ENCODE data around the gene TBL1X. TPM values are rescaled to one million over a fixed set of nuclear protein-coding genes. Genes with fewer than 3 reads are reported as not detected.
A peak's percentile ranks its signal among the peaks of the same experiment; 100 is the strongest.

Gene TBL1X
- total and polyA plus RNA-seq, 2 of the 4 experiments (the other 2 are of a cell fraction), result 16.2 to 20.8 TPM

DNA sequence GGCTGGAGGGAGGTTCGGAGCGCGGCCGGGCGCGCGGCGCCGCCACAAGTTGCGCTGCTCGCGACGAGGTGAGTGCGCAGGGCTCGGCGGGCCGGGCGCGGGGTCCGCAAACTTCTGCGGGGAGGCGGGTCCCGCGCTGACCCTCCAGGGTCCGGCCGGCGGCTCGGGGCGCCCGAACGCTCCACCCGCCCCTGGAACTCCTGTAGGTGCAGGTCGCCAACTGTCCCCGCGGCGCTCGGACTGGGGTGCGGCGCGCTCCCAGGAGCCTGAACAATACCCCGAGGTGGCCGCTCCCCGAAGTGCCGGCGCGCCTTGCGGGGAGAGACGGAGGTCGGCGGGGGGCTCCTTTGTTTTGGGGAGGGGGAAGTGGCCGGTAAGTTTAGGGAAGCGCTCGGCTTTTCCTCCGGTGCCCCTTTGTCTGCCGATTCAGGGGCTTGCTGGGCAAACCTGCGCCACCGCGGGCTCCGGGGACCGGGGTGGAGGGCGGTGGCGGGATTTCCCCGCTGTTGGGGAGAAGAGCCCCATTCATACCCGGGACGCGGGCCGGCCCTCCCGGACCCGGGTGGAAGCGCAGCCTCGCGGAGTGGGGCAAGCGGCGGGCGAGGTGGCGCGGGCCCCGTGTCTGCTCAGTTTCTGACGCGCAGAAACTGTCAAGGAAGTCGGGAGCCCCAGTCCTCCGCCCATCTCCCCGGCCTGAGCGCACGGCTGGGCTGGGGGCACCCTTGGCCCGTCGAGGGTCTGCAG lies 694 bp downstream of the TBL1X start:
- intact Hi-C loops (cut with micrococcal nuclease), result loop anchor here (1.0 to 5.0 kb wide), 3 partner anchors 217 to 648 kb away; no protein-coding TSS in a partner anchor
- no peak for DNase-seq
- H2AFZ ChIP-seq (replicated peaks; ENCODE audit: low read length, poor library complexity), result peak overlapping the region; percentile 72

More for the DNA sequence above, 694 bp downstream of the TBL1X start:
- no peaks in the 10 kb centered on the region for H3K9me3 ChIP-seq (ENCODE audit: control insufficient read depth, insufficient read depth, low read length)
- H2BK20ac ChIP-seq (ENCODE audit: low read depth, low read length), result no peak overlapping the region
- no peak for TF ChIP-seq CTCF (conservative IDR thresholded peaks at IDR 0.05; ENCODE audit: low read depth, low read length)
- in situ Hi-C loops (cut with MboI; ENCODE audit: low sequenced_read_pairs) (loop anchor here (25.0 kb wide), 1 partner anchor 503 kb away; no protein-coding TSS in a partner anchor), dilution Hi-C loops (cut with HindIII; ENCODE audit: low sequenced_read_pairs, unreplicated experiment) (no loop called here)
- peak overlapping the region; percentile 14; the same call in 1 of the 2 replicates for H3K18ac ChIP-seq (ENCODE audit: low read depth, low read length)
- H3K4me3 ChIP-seq (ENCODE audit: insufficient read depth, low read depth, low read length), result peak overlapping the region; percentile 60
- peak overlapping the region; percentile 96; the same call in 1 of the 2 replicates for H3K14ac ChIP-seq (replicated peaks; ENCODE audit: low read depth, low read length)
- no peak overlapping the region for H2AK5ac ChIP-seq (ENCODE audit: low read depth, low read length)
- peaks cover 12% of the 10 kb centered on the region for H4K20me1 ChIP-seq (ENCODE audit: insufficient read depth, low read length)
- no TSS peak for BruUV-seq (replicated peaks)
- no peak overlapping the region for H2AK9ac ChIP-seq (replicated peaks; ENCODE audit: low read depth, low read length, poor library complexity)
- POLR2A ChIA-PET (ENCODE audit: unreplicated experiment), result no interaction called here
- peaks cover 1% of the 10 kb centered on the region for H3K36me3 ChIP-seq (ENCODE audit: control insufficient read depth, insufficient read depth, low read length)
- peaks cover 3% of the 10 kb centered on the region; the same call in 1 of the 2 replicates for H3K4me1 ChIP-seq (ENCODE audit: control insufficient read depth, insufficient read depth, low read length)
- H3K23ac ChIP-seq (ENCODE audit: low read depth, low read length), result no peak overlapping the region
- peak; percentile 2; the same call in 1 of the 2 replicates for ATAC-seq (ENCODE audit: low read depth)
- H3K27me3 ChIP-seq (ENCODE audit: control insufficient read depth, insufficient read depth, low read length), result no peaks in the 10 kb centered on the region
- no peak overlapping the region for H4K5ac ChIP-seq (ENCODE audit: low read depth, low read length)
- peaks cover 4 to 14% of the 10 kb centered on the region in 2 experiments; a peak in 3 of 4 replicates for H3K79me1 ChIP-seq (ENCODE audit: low read depth in 1 of 2, low read length in 2 of 2)
- 9% methylated on average over 45 of the region's 87 CpGs; no CpG with 5 or more reads in 1 of the 2 experiments for WGBS, 2 experiments (ENCODE audit: extremely low coverage in 2 of 2, insufficient read length in 1 of 2)
- CTCF ChIA-PET, result no interaction called here
- 0 out of 2 replicates have a peak overlapping the region, but pooled peaks have one; percentile 83 for H3K4ac ChIP-seq (ENCODE audit: low read depth, low read length)
- peak overlapping the region; percentile 86 for H3K27ac ChIP-seq (ENCODE audit: insufficient read depth, low read length)
- no peaks in the 10 kb centered on the region for H3K9me1 ChIP-seq (ENCODE audit: insufficient read depth, low read length)
- H4K8ac ChIP-seq (ENCODE audit: low read depth in 2 of 2, low read length in 2 of 2), result no peak overlapping the region; a peak in 1 of 4 replicates
- H2BK5ac ChIP-seq (ENCODE audit: low read depth, low read length, poor library complexity, severe bottlenecking), result peak overlapping the region; percentile 81
- peak overlapping the region; percentile 94 for H3K9ac ChIP-seq (ENCODE audit: low read depth, low read length)
- H2BK120ac ChIP-seq (ENCODE audit: low read depth, low read length), result 0 out of 2 replicates have a peak overlapping the region, but pooled peaks have one; percentile 76
- H3K4me2 ChIP-seq (ENCODE audit: low read depth, low read length), result peak overlapping the region; percentile 99
- H4K91ac ChIP-seq (ENCODE audit: insufficient read depth, low read depth, low read length), result no peak overlapping the region
- H3K56ac ChIP-seq (ENCODE audit: extremely low read depth, insufficient read depth, low read length), result no peak overlapping the region
- no peak overlapping the region for H2BK15ac ChIP-seq (ENCODE audit: low read depth, low read length)

All from IMR-90 (cell line).